Caco-2 (cell line): ENCODE data around the gene ZDHHC22. TPM values are rescaled to one million over a fixed set of nuclear protein-coding genes. Genes with fewer than 3 reads are reported as not detected.

Experiments used
- BruUV-seq: library from RNA; stranded (reverse); fragments of 400-500 nt; replicated peaks from 2 replicates; lab custom pipeline; 2021; lab: Mats Ljungman, UMichigan
- CTCF ChIA-PET: fragments of 300-600 bp; sonication (Branson Sonifier 250); formaldehyde crosslinking; loops from one replicate; lab custom pipeline; 2022; ENCODE audit warnings: antibody characterized with exemption; lab: Charles Lee
- POLR2A ChIA-PET: fragments of 300-600 bp; sonication (Branson Sonifier 250); formaldehyde crosslinking; loops from one replicate; lab custom pipeline; 2022; ENCODE audit warnings: antibody characterized with exemption; lab: Charles Lee
- DNase-seq, 2 experiments: peaks; one replicate each; pipeline versions ENCODE4 v3.0.0 to v3.0.0-alpha.2; 2020 to 2022
- H3K27me3 ChIP-seq: replicated peaks from 2 replicates; pipeline ENCODE4 v1.6.0; 2011; ENCODE audit warnings: low read length; ENCODE audit not compliant: control insufficient read depth, insufficient read depth
- H3K36me3 ChIP-seq: 2 replicates; pipeline ENCODE4 v1.5.1; 2011; ENCODE audit warnings: low read length; ENCODE audit not compliant: control insufficient read depth, insufficient read depth
- H3K4me1 ChIP-seq: fragments of 250-450 bp; sonication (Bioruptor Pico); 2 replicates; pipeline ENCODE4 v1.5.1; 2020; ENCODE audit warnings: mild to moderate bottlenecking
- H3K4me3 ChIP-seq: 2 replicates; pipeline ENCODE4 v1.5.1; 2011; ENCODE audit warnings: low read depth, mild to moderate bottlenecking, control low read depth, low read length
- H3K9me3 ChIP-seq: fragments of 250-450 bp; sonication (Bioruptor Pico); 2 replicates; pipeline ENCODE4 v1.5.1; 2020; ENCODE audit warnings: mild to moderate bottlenecking, moderate library complexity
- H3K27ac Mint-ChIP-seq: one replicate; pipeline ENCODE4 v1.8.0; 2022; ENCODE audit warnings: mixed read lengths; ENCODE audit not compliant: unreplicated experiment
- H3K27me3 Mint-ChIP-seq: one replicate; pipeline ENCODE4 v1.8.0; 2022; ENCODE audit warnings: mixed read lengths; ENCODE audit not compliant: insufficient read depth, unreplicated experiment
- H3K36me3 Mint-ChIP-seq: one replicate; pipeline ENCODE4 v1.8.0; 2022; ENCODE audit warnings: mild to moderate bottlenecking, mixed read lengths; ENCODE audit not compliant: insufficient read depth, unreplicated experiment
- H3K4me1 Mint-ChIP-seq: one replicate; pipeline ENCODE4 v1.8.0; 2022; ENCODE audit warnings: low read depth, mixed read lengths; ENCODE audit not compliant: unreplicated experiment
- H3K4me3 Mint-ChIP-seq: one replicate; pipeline ENCODE4 v1.8.0; 2022; ENCODE audit warnings: mild to moderate bottlenecking, moderate library complexity, mixed read lengths; ENCODE audit not compliant: unreplicated experiment
- H3K9me3 Mint-ChIP-seq: one replicate; pipeline ENCODE4 v1.8.0; 2022; ENCODE audit warnings: mixed read lengths; ENCODE audit not compliant: unreplicated experiment
- CTCF ChIP-seq, 2 experiments: fragments of 200-600 bp in 1 of 2; IDR thresholded peaks; 1 replicate in 1 of 2; 2 replicates in 1 of 2; pipeline versions ENCODE4 v1.5.1 to v1.8.0; 2011 to 2022; ENCODE audit warnings: antibody characterized with exemption in 1 of 2, control low read depth in 1 of 2, inconsistent platforms in 1 of 2, low read depth in 1 of 2, low read length in 1 of 2, mild to moderate bottlenecking in 1 of 2, moderate library complexity in 1 of 2; ENCODE audit not compliant: insufficient read depth in 1 of 2, severe bottlenecking in 1 of 2, unreplicated experiment in 1 of 2
- intact Hi-C: fragments of 100-400 bp; cut with micrococcal nuclease; formaldehyde crosslinking; loops from one replicate; pipeline ENCODE4 v1.10.0; 2022; ENCODE audit not compliant: unreplicated experiment
- total RNA-seq: library from RNA; stranded (reverse); gene quantifications from 2 replicates; pipeline ENCODE4 v1.2.3, GENCODE V29; 2022

ZDHHC22 gene
- total RNA-seq, 1 experiment from 2014 or later: not detected

GRCh38 chr14:77184396-77185092 lies 43.0 kb upstream of the ZDHHC22 start:
- TF ChIP-seq CTCF (IDR thresholded peaks at IDR 0.05; ENCODE audit: insufficient read depth in 1 of 2, low read depth in 1 of 2, low read length in 1 of 2, severe bottlenecking in 1 of 2, unreplicated experiment in 1 of 2): no peak
- Mint-ChIP-seq H3K4me1 (peaks cover 11% of the 10 kb centered on the region), H3K4me3 (no peak overlapping the region), H3K9me3 (no peaks in the 10 kb centered on the region), H3K36me3 (no peaks in the 10 kb centered on the region), H3K27ac (no peak overlapping the region), H3K27me3 (peaks cover 4% of the 10 kb centered on the region)
- Histone ChIP-seq H3K4me1 (peaks cover 28% of the 10 kb centered on the region), H3K9me3 (no peaks in the 10 kb centered on the region), H3K27me3 (no peaks in the 10 kb centered on the region), H3K36me3 (no peaks in the 10 kb centered on the region), H3K4me3 (no peak overlapping the region)
- BruUV-seq: no TSS peak
- CTCF ChIA-PET: interaction anchor here (0.8 kb wide), 1 partner anchor 29 kb away, joined by 3 read pairs; no protein-coding TSS in a partner anchor
- DNase-seq: peak in 1 of 2 experiments; percentile 59
- POLR2A ChIA-PET: no interaction called here
- intact Hi-C loops: no loop called here

- no peak overlapping the region for H3K27ac Mint-ChIP-seq
- intact Hi-C loops: no loop called here
- no peaks in the 10 kb centered on the region for H3K27me3 ChIP-seq
- H3K4me1 Mint-ChIP-seq: peaks cover 11% of the 10 kb centered on the region
- H3K4me3 Mint-ChIP-seq: no peak overlapping the region
- no peaks in the 10 kb centered on the region for H3K36me3 Mint-ChIP-seq
- no TSS peak for BruUV-seq
- no peaks in the 10 kb centered on the region for H3K9me3 Mint-ChIP-seq
- ChIA-PET CTCF (interaction anchor here (0.8 kb wide), 1 partner anchor 30 kb away, joined by 3 read pairs; no protein-coding TSS in a partner anchor), POLR2A (no interaction called here)
- no peaks in the 10 kb centered on the region for H3K9me3 ChIP-seq
- no peaks in the 10 kb centered on the region for H3K36me3 ChIP-seq
- no peak overlapping the region for H3K4me3 ChIP-seq
- H3K27me3 Mint-ChIP-seq: no peaks in the 10 kb centered on the region
- peaks cover 28% of the 10 kb centered on the region for H3K4me1 ChIP-seq
- no peak for TF ChIP-seq CTCF (IDR thresholded peaks at IDR 0.05; ENCODE audit: insufficient read depth in 1 of 2, low read depth in 1 of 2, low read length in 1 of 2, severe bottlenecking in 1 of 2, unreplicated experiment in 1 of 2)
- DNase-seq: no peak
Observed at GRCh38 chr14:77183896-77184295, 42.3 kb upstream of the ZDHHC22 start.

- Histone ChIP-seq H3K4me1 (peaks cover 28% of the 10 kb centered on the region), H3K27me3 (no peaks in the 10 kb centered on the region), H3K4me3 (peak within 1 kb of the TSS; percentile 55), H3K36me3 (no peaks in the 10 kb centered on the region), H3K9me3 (no peaks in the 10 kb centered on the region)
- ChIA-PET POLR2A (interaction anchor here (1.0 kb wide), 2 partner anchors 30 to 83 kb away, joined by 4 to 12 read pairs; partner anchors contain the start of gene CIPC), CTCF (interaction anchor here (0.7 to 1.7 kb wide), 4 partner anchors 31 to 195 kb away, joined by 3 to 6 read pairs (median 4); partner anchors contain the start of genes GSTZ1, SAMD15 and TMED8)
- Mint-ChIP-seq H3K36me3 (no peaks in the 10 kb centered on the region), H3K27ac (no peak within 1 kb of the TSS), H3K4me3 (peak within 1 kb of the TSS; percentile 76), H3K27me3 (peaks cover 3% of the 10 kb centered on the region), H3K4me1 (peaks cover 11% of the 10 kb centered on the region), H3K9me3 (no peaks in the 10 kb centered on the region)
- BruUV-seq: no TSS peak
- peak; percentile 90 to 93 for DNase-seq
- intact Hi-C loops: no loop called here
- peak in 1 of 2 experiments; percentile 2 for TF ChIP-seq CTCF (IDR thresholded peaks at IDR 0.05; ENCODE audit: insufficient read depth in 1 of 2, low read depth in 1 of 2, low read length in 1 of 2, severe bottlenecking in 1 of 2, unreplicated experiment in 1 of 2)
Observed at GRCh38 chr14:77181603-77182437, 40.2 kb upstream of the ZDHHC22 start, which contains the start of gene TMEM63C. TSS of gene TMEM63C (plus strand) at chr14:77181798. CDS start at chr14:77218814, 37,016 bp downstream.
